ENCODE measurements around the gene LPIN1. TPM values are rescaled to one million over a fixed set of nuclear protein-coding genes. Genes with fewer than 3 reads are reported as not detected.
"Not testable (repeated sequence)": the region's sequence is repeated elsewhere in the genome, so short reads cannot be mapped to it uniquely, and the experiment has no call there.

Gene LPIN1
- total RNA-seq, 1 donor from 2014 or later: 61.5 TPM

- intact Hi-C loops (cut with micrococcal nuclease): no loop called here
- ATAC-seq (no peak), DNase-seq (no peak)
Measured at GRCh38 chr2:11821705-11822104, 75.3 kb downstream of the LPIN1 start.

DNA sequence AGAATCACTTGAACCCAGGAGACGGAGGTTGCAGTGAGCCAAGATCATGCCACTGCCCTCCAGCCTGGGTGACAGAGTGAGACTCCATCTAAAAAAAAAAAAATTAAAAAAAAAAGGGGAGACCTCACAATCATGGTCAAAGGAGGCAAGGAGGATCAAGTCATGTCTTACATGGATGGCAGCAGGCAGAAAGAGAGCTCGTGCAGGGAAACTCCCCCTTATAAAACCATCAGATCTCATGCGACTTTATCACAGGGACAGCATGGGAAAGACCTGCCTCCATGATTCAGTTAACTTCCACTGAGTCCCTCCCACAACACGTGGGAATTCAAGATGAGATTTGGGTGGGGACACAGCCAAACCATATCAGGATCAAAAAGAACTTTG is 75.9 kb downstream of the LPIN1 start:
- not testable (repeated sequence) for ATAC-seq

DNA sequence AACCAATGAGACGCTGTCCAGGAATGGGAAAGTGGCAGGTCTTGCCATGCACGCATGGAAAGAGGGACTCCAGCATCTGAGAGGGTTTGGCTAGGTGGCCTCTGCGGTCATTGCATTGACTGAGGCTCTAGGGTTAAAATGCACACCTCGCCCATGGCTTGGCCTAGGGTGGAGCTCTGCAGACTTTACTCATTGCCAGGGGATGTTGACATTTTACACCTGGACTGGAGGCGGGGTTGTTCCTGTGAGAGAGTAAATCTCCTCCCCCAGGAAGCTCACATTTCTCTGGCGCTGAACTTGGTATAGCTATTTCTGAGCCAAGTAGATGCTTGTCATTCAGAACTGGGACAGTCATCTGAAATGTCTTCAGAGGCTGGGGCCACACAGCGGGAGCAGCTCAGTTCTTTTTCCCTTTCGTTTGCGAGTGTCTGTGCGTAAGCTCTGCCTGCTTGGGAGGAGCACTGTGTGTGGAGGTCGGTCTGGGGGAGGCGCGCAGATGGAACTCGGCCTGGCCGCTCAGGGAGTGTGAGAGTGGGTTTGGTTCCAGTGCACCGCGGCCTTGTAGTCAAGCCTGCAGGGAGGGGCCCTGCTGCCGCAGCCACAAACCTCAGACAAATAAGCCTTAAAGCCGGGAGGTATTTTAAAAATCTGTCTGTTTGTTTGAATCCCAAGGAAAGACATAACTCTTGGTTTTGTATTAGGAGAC is 76.5 kb downstream of the LPIN1 start:
- DNase-seq (peak; percentile 52), ATAC-seq (peak; percentile 52)
- intact Hi-C loops (cut with micrococcal nuclease): no loop called here

More for the DNA sequence above, 75.9 kb downstream of the LPIN1 start:
- intact Hi-C loops (cut with micrococcal nuclease); DNase-seq: not testable (repeated sequence)

GRCh38 chr2:11824901-11825828 is 78.7 kb downstream of the LPIN1 start:
- peak; percentile 45 for ATAC-seq
- no peak for DNase-seq
- intact Hi-C loops (cut with micrococcal nuclease): loop anchor here (5.0 kb wide), 1 partner anchor 1182 kb away; no protein-coding TSS in a partner anchor

GRCh38 chr2:11827547-11827946 is 81.1 kb downstream of the LPIN1 start:
- ATAC-seq: no peak
- DNase-seq: no peak
- intact Hi-C loops (cut with micrococcal nuclease): loop anchor here (5.0 kb wide), 1 partner anchor 1180 kb away; no protein-coding TSS in a partner anchor

DNA sequence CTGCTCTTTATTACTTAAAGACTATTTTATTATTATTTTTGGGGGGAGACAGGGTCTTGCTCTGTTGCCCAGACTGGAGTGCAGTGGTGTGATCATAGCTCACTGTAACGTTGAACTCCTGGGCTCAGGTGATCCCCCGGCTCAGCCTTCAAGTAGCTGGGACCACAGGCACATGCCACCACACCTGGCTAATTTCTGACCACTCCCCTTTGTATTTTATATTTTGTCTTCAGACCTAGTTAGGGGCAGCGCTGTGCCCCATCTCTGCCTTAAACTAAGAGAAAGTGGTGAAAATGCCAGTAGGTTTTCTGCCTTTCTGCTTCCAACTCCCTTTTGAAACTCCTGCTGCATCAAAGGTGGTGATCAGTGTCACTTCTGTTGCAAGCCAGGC is 82.5 kb downstream of the LPIN1 start:
- intact Hi-C loops (cut with micrococcal nuclease): loop anchor here (5.0 kb wide), 1 partner anchor 1178 kb away; no protein-coding TSS in a partner anchor
- no peak for ATAC-seq

GRCh38 chr2:11829324-11829946 is 83.0 kb downstream of the LPIN1 start:
- ATAC-seq (peak; percentile 57), DNase-seq (peak; percentile 74)
- intact Hi-C loops (cut with micrococcal nuclease): loop anchor here (5.0 kb wide), 1 partner anchor 1178 kb away; no protein-coding TSS in a partner anchor

More for the DNA sequence above, 82.5 kb downstream of the LPIN1 start:
- DNase-seq: no peak

- intact Hi-C loops (cut with micrococcal nuclease): loop anchor here (5.0 kb wide), 1 partner anchor 1177 kb away; no protein-coding TSS in a partner anchor
- peak; percentile 62 for DNase-seq
- ATAC-seq: peak; percentile 83
Measured at GRCh38 chr2:11829947-11830707, 83.7 kb downstream of the LPIN1 start.

- DNase-seq: no peak
- intact Hi-C loops (cut with micrococcal nuclease): no loop called here
- no peak for ATAC-seq
Measured at GRCh38 chr2:11830708-11831301, 84.4 kb downstream of the LPIN1 start.

GRCh38 chr2:11831415-11831814 is 85.0 kb downstream of the LPIN1 start:
- intact Hi-C loops (cut with micrococcal nuclease): no loop called here
- DNase-seq: no peak
- ATAC-seq: no peak

- DNase-seq: no peak
Measured at GRCh38 chr2:11832531-11832930, 86.1 kb downstream of the LPIN1 start.

DNA sequence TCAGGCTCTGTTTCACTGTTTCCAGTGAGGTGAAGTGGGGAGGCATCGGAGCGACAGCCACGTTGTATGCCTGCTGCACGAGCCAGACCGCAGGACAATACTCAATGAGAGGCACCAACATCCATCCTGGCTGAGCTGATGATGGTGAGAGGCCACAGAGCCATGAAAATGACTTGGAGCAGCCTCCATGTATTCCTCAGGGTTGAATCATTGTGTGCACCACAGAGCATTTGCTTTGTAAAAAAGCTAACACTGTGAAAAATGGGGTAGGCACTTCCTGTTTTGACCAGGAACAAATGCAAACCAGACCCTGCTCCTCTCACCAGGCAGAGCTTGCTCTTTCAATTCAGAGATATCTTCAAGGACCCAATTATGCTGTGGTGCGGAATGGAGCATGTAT is 87.2 kb downstream of the LPIN1 start:
- ATAC-seq (no peak), DNase-seq (no peak)
- intact Hi-C loops (cut with micrococcal nuclease): no loop called here

More at GRCh38 chr2:11832531-11832930, 86.1 kb downstream of the LPIN1 start:
- ATAC-seq: no peak
- intact Hi-C loops (cut with micrococcal nuclease): no loop called here

DNA sequence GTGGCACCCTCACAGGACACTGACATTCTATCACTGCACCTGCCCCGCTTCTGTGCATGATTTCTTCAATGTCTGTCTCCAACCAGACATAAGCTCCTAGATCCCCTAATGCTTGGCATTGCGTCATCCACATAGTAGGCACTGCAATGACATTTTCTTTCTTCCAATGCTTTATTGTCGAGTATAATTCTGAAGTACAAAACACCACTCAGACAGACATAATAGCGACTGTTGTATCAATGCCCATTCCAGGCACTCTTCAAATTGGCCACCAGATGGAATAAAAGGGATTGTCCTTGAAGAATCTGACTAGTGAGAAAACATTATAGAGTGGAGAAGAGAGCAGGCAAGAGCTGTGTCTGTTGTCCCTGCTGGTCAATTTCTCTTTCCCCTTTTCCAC is 89.0 kb downstream of the LPIN1 start:
- no peak for ATAC-seq
- no peak for DNase-seq
- intact Hi-C loops (cut with micrococcal nuclease): no loop called here

DNA sequence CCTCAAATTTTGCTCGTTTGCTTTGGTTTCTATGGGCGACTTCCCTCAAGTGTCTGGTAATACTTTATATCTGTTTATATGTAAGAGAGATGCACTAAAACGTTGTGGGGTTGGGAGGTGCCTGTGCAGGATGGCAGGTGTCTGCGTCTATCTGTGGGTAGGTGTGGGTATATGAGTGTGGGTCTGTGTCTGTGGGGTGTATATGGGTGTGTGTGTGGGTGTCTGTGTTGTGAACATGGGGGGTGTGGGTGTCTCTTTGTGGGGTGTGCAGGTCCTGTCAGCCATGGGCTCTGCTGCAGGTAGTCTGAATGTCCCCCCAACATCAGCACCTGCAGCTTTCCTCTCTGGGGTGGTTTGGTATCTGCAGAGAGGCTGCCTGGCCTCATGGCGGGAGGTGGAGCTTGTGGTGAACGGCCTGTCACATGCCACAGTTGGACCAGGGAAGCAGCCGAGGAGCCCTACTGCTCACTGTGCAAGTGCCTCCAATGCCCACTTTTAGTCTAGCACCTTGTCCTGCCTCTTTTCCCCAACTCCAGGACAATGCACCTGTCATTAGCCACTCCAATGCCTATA is 90.3 kb downstream of the LPIN1 start:
- DNase-seq: no peak
- ATAC-seq: no peak
- intact Hi-C loops (cut with micrococcal nuclease): no loop called here

DNA sequence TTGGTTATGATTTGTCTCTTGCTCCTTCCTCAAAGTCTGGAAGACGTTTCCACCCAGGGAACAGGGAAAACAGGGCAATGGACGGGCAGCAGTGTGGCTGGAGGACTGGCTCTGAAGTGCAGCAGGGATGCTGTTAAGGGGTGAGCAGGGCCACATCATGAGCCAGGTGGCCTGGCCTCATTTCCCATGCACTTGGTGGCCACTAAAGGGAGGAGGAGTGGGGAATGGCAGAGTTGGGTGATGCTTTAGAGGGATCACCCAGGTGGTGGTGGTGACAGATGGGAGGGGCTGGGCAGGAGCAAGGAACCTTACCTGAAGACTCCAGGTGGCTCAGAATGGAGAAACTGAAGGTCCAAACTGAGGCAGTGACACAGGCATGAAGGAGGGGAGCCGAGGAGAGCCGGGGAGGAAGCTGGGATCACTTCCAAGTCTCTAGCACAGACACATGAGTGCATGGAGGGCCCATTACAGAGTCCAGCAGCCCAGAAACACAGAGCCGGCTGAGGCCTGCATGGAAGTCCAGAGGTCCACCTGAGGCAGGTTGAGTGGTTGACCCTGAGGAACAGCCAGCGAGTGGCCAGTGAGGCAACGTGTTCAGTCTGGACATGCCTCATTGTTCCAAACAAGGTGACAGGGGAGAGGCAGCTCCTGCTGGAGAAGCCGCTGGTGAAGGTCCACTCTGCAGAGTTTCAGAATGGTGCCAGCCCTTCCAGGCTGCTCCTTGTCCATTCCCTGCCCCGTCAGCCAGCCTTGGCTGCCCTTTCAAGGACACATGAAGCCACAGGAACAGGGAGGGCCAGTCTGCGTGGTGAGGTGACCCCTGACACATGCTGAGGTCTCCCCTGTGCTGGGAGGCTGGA is 91.7 kb downstream of the LPIN1 start:
- ATAC-seq: no peak
- no peak for DNase-seq
- intact Hi-C loops (cut with micrococcal nuclease): no loop called here

GRCh38 chr2:11839916-11840315 is 93.5 kb downstream of the LPIN1 start:
- no peak for DNase-seq
- intact Hi-C loops (cut with micrococcal nuclease): no loop called here
- no peak for ATAC-seq

- DNase-seq: peak; percentile 41
- intact Hi-C loops (cut with micrococcal nuclease): no loop called here
- ATAC-seq: peak; percentile 55
Measured at GRCh38 chr2:11842336-11842735, 95.9 kb downstream of the LPIN1 start.
